ENCODE measurements around the gene MXD1. TPM values are rescaled to one million over a fixed set of nuclear protein-coding genes. Genes with fewer than 3 reads are reported as not detected.
"Not testable (repeated sequence)": the region's sequence is repeated elsewhere in the genome, so short reads cannot be mapped to it uniquely, and the experiment has no call there.

Gene MXD1
- total RNA-seq, 1 donor from 2014 or later: 3.3 TPM

GRCh38 chr2:69948032-69948962 lies 33.4 kb downstream of the MXD1 start:
- Mint-ChIP-seq H3K4me1 (ENCODE audit: unreplicated experiment) (peaks cover 6% of the 10 kb centered on the region), H3K27ac (ENCODE audit: unreplicated experiment) (no peak overlapping the region), H3K9me3 (ENCODE audit: unreplicated experiment) (no peaks in the 10 kb centered on the region), H3K36me3 (ENCODE audit: low read depth, unreplicated experiment) (peaks cover under 1% of the 10 kb centered on the region), H3K4me3 (ENCODE audit: unreplicated experiment) (no peak overlapping the region), H3K27me3 (ENCODE audit: unreplicated experiment) (peaks cover 6% of the 10 kb centered on the region)
- no peak for TF ChIP-seq CTCF (IDR thresholded peaks at IDR 0.05; ENCODE audit: unreplicated experiment)
- no peak for DNase-seq (ENCODE audit: low spot score)

GRCh38 chr2:69948963-69949645 lies 34.2 kb downstream of the MXD1 start:
- Mint-ChIP-seq H3K4me3 (ENCODE audit: unreplicated experiment) (no peak overlapping the region), H3K4me1 (ENCODE audit: unreplicated experiment) (peaks cover 6% of the 10 kb centered on the region), H3K9me3 (ENCODE audit: unreplicated experiment) (no peaks in the 10 kb centered on the region), H3K36me3 (ENCODE audit: low read depth, unreplicated experiment) (no peaks in the 10 kb centered on the region), H3K27ac (ENCODE audit: unreplicated experiment) (no peak overlapping the region), H3K27me3 (ENCODE audit: unreplicated experiment) (peaks cover 5% of the 10 kb centered on the region)
- TF ChIP-seq CTCF (IDR thresholded peaks at IDR 0.05; ENCODE audit: unreplicated experiment): no peak
- no peak for DNase-seq (ENCODE audit: low spot score)

GRCh38 chr2:69950241-69950640 lies 35.3 kb downstream of the MXD1 start:
- no peaks in the 10 kb centered on the region for H3K36me3 Mint-ChIP-seq (ENCODE audit: low read depth, unreplicated experiment)
- peaks cover 9% of the 10 kb centered on the region for H3K4me1 Mint-ChIP-seq (ENCODE audit: unreplicated experiment)
- TF ChIP-seq CTCF (IDR thresholded peaks at IDR 0.05; ENCODE audit: unreplicated experiment): no peak
- H3K27me3 Mint-ChIP-seq (ENCODE audit: unreplicated experiment): peaks cover 5% of the 10 kb centered on the region
- no peaks in the 10 kb centered on the region for H3K9me3 Mint-ChIP-seq (ENCODE audit: unreplicated experiment)
- no peak for DNase-seq (ENCODE audit: low spot score)
- H3K4me3 Mint-ChIP-seq (ENCODE audit: unreplicated experiment): no peak overlapping the region
- no peak overlapping the region for H3K27ac Mint-ChIP-seq (ENCODE audit: unreplicated experiment)

- DNase-seq (ENCODE audit: low spot score); H3K27ac Mint-ChIP-seq (ENCODE audit: unreplicated experiment); H3K36me3 Mint-ChIP-seq (ENCODE audit: low read depth, unreplicated experiment); H3K27me3 Mint-ChIP-seq (ENCODE audit: unreplicated experiment); H3K9me3 Mint-ChIP-seq (ENCODE audit: unreplicated experiment); H3K4me3 Mint-ChIP-seq (ENCODE audit: unreplicated experiment); H3K4me1 Mint-ChIP-seq (ENCODE audit: unreplicated experiment): not testable (repeated sequence)
Measured at GRCh38 chr2:69950671-69951070, 35.8 kb downstream of the MXD1 start.

- no peak overlapping the region for H3K4me3 Mint-ChIP-seq (ENCODE audit: unreplicated experiment)
- no peak overlapping the region for H3K27ac Mint-ChIP-seq (ENCODE audit: unreplicated experiment)
- DNase-seq (ENCODE audit: low spot score): no peak
- peaks cover 9% of the 10 kb centered on the region for H3K27me3 Mint-ChIP-seq (ENCODE audit: unreplicated experiment)
- no peaks in the 10 kb centered on the region for H3K9me3 Mint-ChIP-seq (ENCODE audit: unreplicated experiment)
- no peak for TF ChIP-seq CTCF (IDR thresholded peaks at IDR 0.05; ENCODE audit: unreplicated experiment)
- H3K4me1 Mint-ChIP-seq (ENCODE audit: unreplicated experiment): peaks cover 3% of the 10 kb centered on the region
- peaks cover 5% of the 10 kb centered on the region for H3K36me3 Mint-ChIP-seq (ENCODE audit: low read depth, unreplicated experiment)
Measured at GRCh38 chr2:69952336-69953115, 37.6 kb downstream of the MXD1 start.

Measured in endothelial cell (in vitro differentiated cells).